Right cardiac atrium (tissue), 5 donors: ENCODE data around the gene SNAP29. TPM values are rescaled to one million over a fixed set of nuclear protein-coding genes. Genes with fewer than 3 reads are reported as not detected.
A peak's percentile ranks its signal among the peaks of the same experiment; 100 is the strongest.

Experiments
- ATAC-seq, 2 donors: fragments of 200-7000 bp; cut with Tn5 transposase; one replicate each; pipeline versions ENCODE4 v1.8.0 to v1.9.1; 2020; ENCODE audit warnings: moderate library complexity in 2 of 2, mild to moderate bottlenecking in 1 of 2
- DNase-seq, 3 donors: peaks; one replicate each; pipeline ENCODE4 v3.0.0-alpha.2; 2020
- H3K27ac ChIP-seq: one replicate; pipeline ENCODE4 v1.5.1; 2013; ENCODE audit warnings: mild to moderate bottlenecking, low read length, control low read depth, moderate library complexity
- H3K27me3 ChIP-seq: one replicate; pipeline ENCODE4 v1.6.1; 2013; ENCODE audit not compliant: control insufficient read depth, insufficient read depth
- H3K4me1 ChIP-seq: one replicate; pipeline ENCODE4 v1.6.1; 2013; ENCODE audit warnings: low read length; ENCODE audit not compliant: control insufficient read depth, insufficient read depth
- H3K4me3 ChIP-seq: one replicate; pipeline ENCODE4 v1.5.1; 2013; ENCODE audit warnings: low read length, control low read depth
- H3K9me3 ChIP-seq: one replicate; pipeline ENCODE4 v1.6.1; 2013; ENCODE audit warnings: low read length; ENCODE audit not compliant: control insufficient read depth
- WGBS: extraction: QIAGEN DNeasy Blood & Tissue Kit; methylation state at CpG from one replicate; pipeline ENCODE4 v1.1.7; 2013; 5-methylcytosine and 5-hydroxymethylcytosine counted together
- intact Hi-C, 4 donors: fragments of 100-400 bp; cut with DNase I; formaldehyde crosslinking; loops; one replicate each; pipeline versions ENCODE4 v1.11.0 to v1.14.0; 2022 to 2023
- polyA plus RNA-seq: library from polyadenylated mRNA; stranded (reverse); fragments of 200-250 nt; gene quantifications from one replicate; pipeline ENCODE4 v1.2.3, GENCODE V29; 2013
- total RNA-seq, 4 donors: library from RNA; stranded (reverse); fragmentation: NEBNext Ultra II Directional; extraction: Animal tissue kit (Norgen Biotek cat#: 25700); gene quantifications; one replicate each; pipeline ENCODE4 v1.2.1, GENCODE V29; 2021
- donor health status: healthy with polysubstance abuse.
- donor health status: DM: no; HTN: yes; CAD: no.
- donor health status: DM: no; HTN: no; CAD: no.
- donor health status: DM: no; HTN: yes; CAD: no; lungs with severe emphysema.
- donor health status: DM: yes; HTN: yes; CAD: no.

Gene SNAP29
- total and polyA plus RNA-seq, 5 donors, result 18.8 to 27.8 (median 26.1) TPM

DNA sequence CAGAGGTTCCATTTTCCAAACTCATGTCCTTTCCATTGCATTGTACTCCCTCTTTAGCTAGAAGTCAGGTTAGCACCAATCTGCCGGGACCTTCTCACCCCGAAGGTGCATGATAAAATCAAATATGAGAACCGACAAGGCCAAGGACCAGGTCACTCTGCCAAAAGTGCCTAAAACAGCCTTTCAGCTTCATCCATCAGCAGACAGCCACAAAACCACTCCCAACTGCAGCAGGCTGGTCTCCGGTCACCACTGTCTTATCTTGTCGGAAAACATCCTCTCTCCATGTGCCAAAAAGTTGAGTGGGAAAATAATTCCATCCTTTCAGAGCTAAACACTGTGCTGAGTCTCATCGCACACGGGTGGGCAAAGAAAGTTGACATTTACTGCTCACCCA is 1.6 kb upstream of the SNAP29 start:
- Histone ChIP-seq H3K9me3 (no peaks in the 10 kb centered on the region), H3K27me3 (no peaks in the 10 kb centered on the region), H3K27ac (peak overlapping the region; percentile 58), H3K4me3 (peak overlapping the region; percentile 65), H3K4me1 (peaks cover 10% of the 10 kb centered on the region)
- no peak for DNase-seq
- ATAC-seq, result no peak
- intact Hi-C loops, result no loop called here
- WGBS, result 18% methylated on average over 7 of the region's 7 CpGs

DNA sequence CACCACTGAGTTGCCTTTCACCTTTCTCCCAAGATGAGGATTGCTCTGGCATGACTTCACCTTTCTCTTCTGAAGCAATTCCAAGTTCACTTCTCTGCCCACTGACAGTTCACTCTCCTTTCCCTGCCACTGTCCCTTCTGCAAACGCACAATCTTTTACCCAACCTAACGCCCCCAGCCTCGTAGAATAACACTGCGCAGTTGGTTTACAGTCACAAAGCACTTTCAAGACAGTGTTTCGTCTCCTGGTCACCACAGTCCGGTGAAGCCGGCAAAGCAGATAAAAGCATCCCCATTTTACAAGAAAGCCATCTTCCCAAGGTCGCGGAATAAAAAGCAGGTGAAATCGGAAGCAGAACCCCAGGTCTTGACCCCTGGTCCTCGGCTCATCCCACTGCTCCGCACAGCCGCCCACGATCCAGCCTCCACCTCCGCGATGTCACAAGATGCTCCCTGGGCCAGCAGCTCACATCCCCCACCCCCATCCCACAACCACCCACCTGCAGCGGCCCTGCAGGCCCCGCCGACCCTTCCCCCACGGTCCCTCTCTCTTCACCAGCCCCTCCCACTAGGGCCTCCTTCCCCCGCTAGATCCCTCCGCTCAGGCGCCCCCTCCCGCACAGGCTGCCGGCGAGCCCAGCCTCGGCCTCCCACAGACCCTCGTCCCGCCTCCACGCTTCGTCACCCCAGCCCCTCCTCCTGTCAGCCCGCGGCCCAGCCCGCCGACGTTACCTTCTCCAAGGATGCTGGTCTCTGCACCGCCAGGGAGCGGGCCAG is 781 bp upstream of the SNAP29 start:
- Histone ChIP-seq H3K27ac (peak overlapping the region; percentile 73), H3K9me3 (no peaks in the 10 kb centered on the region), H3K4me1 (peaks cover 9% of the 10 kb centered on the region), H3K27me3 (no peaks in the 10 kb centered on the region), H3K4me3 (peak overlapping the region; percentile 65)
- under 1% methylated on average over 38 of the region's 38 CpGs for WGBS
- ATAC-seq (peak; percentile 81 to 85), DNase-seq (peak; percentile 89 to 96 (median 95))
- intact Hi-C loops, result no loop called here

DNA sequence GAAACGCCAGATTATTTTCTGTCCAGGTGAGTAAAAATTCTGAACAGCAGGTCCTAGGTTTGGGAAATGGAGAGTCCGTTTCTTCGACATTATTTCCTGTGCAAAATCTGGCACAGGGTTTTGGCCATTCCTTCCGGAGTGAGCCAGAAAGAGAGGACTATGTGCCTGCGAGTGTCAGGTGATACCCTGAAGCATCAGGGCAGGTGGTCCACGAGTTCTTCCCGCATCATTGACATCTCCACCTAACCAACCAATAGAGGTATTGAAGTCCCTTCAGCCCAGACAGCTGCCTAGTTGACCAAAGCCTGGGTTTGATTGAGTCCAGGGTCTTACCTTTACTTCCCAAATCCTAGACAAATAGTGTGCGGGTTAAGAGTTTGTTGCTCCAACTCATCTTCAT is 808 bp downstream of the SNAP29 start:
- 41% methylated on average over 8 of the region's 8 CpGs for WGBS
- Histone ChIP-seq H3K27ac (no peak overlapping the region), H3K27me3 (no peaks in the 10 kb centered on the region), H3K4me3 (peak overlapping the region; percentile 59), H3K4me1 (peaks cover 9% of the 10 kb centered on the region), H3K9me3 (no peaks in the 10 kb centered on the region)
- ATAC-seq, result no peak
- DNase-seq, result no peak
- intact Hi-C loops, result loop anchor here in 1 of 4 donors (10.0 kb wide), 1 partner anchor 125 kb away; the partner anchor contains the start of gene LZTR1

DNA sequence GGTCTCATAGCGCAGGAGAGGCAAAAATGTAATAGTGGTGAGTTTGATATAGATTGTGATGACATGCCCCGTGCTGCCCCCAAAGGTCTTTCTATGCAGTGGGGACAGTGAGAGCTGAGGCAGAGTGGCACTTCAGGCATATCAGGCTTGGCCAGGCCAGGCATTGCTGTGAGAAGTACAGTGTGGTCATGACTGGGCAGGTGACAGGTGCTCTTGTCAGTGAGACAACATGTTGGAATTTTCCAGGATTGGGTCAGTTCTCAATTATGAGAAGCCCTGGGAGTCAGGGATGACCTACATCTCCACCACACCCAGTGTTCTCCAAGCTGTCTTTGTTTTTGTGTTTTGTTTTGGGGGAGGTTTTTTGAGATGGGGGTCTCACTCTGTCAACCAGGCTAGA is 3.7 kb downstream of the SNAP29 start:
- intact Hi-C loops, result loop anchor here in 1 of 4 donors (10.0 kb wide), 1 partner anchor 122 kb away; the partner anchor contains the start of gene LZTR1
- WGBS, result 95% methylated on average over 2 of the region's 2 CpGs
- DNase-seq (no peak), ATAC-seq (no peak)
- peaks cover 8% of the 10 kb centered on the region for H3K4me1 ChIP-seq
- no peaks in the 10 kb centered on the region for H3K27me3 ChIP-seq
- no peak overlapping the region for H3K27ac ChIP-seq
- no peaks in the 10 kb centered on the region for H3K9me3 ChIP-seq
- H3K4me3 ChIP-seq, result no peak overlapping the region

DNA sequence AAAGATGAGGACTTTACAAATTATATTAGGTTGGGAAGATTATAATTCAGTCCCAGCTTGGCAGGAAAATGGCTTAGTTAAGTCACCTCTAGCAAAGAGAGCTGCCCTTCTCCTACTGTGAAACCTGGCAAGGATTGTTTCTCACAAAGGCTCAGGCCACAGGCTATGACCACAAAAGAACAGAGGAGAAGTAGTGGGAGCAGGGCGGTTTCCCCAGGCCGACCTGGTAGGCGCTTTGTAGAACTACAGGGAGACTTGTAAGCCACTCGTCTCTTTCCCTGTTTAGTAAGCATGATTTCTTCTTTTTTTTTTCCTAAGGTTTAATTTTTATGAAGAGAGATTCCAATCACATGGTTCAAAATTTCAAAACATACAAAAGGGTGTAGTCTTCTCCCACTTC is 4.6 kb downstream of the SNAP29 start:
- no peaks in the 10 kb centered on the region for H3K9me3 ChIP-seq
- H3K4me1 ChIP-seq, result peaks cover 11% of the 10 kb centered on the region
- no peak overlapping the region for H3K27ac ChIP-seq
- intact Hi-C loops, result loop anchor here in 1 of 4 donors (10.0 kb wide), 1 partner anchor 121 kb away; the partner anchor contains the start of gene LZTR1
- no peaks in the 10 kb centered on the region for H3K27me3 ChIP-seq
- ATAC-seq (no peak), DNase-seq (no peak)
- H3K4me3 ChIP-seq, result no peak overlapping the region
- WGBS, result 78% methylated on average over 4 of the region's 4 CpGs

DNA sequence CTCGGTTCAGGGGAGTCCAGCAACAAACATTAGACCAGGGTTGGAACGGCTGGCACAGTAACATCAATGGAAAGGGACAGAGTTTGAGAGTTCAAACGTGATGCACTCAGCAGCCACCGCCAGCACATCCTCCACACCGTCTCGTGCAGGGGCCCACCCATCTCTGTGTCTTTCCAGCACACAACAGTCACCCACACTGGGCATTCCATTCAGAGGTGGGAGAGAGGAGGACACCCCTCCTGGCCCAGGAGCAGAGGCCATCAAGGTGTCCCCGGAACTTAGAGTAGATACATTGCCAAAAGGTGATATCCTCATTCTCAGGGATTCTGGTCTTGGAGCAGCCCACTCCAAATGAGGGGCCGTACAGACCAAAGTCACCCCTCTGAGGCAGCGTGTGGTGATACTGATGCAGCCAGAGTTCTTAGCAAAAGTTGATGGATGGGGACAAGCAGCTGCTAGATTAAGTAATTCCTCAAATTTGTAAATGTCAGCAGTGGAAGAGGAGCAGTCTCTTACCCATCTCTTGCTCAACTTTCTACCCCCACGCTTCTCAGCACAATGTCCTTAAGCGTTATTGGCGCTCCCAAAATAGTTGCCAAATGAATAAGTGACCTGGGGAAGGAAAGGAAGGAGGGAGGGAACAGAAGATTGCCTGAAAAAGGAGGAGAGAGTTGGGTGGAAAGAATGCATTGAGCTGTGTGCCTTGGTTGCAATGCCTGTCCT is 5.5 kb downstream of the SNAP29 start:
- Histone ChIP-seq H3K27ac (no peak overlapping the region), H3K27me3 (no peaks in the 10 kb centered on the region), H3K4me3 (no peak overlapping the region), H3K9me3 (no peaks in the 10 kb centered on the region), H3K4me1 (peaks cover 11% of the 10 kb centered on the region)
- ATAC-seq (no peak), DNase-seq (no peak)
- 85% methylated on average over 12 of the region's 12 CpGs for WGBS
- intact Hi-C loops, result loop anchor here in 1 of 4 donors (10.0 kb wide), 1 partner anchor 120 kb away; the partner anchor contains the start of gene LZTR1

DNA sequence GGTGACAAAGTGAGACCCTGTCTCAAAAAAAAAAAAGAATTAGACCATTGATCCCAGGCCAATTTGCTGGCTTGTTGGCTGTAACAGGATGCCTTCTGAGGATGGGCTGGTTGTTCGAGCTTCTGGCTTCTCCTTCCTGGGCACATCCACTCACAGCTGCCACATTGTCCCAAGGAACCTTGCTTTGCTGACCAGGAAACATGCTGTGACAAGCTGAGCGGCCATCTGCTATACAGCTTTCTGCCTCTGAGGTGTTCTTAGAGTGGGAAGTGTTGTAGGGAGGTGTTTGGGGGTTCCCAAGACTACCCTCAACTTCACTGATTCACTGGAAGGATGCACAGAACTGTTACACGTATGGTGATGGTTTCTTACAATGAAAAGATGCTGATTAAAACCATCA is 6.5 kb downstream of the SNAP29 start:
- DNase-seq (no peak), ATAC-seq (no peak)
- WGBS, result 87% methylated on average over 3 of the region's 3 CpGs
- Histone ChIP-seq H3K9me3 (no peaks in the 10 kb centered on the region), H3K27me3 (no peaks in the 10 kb centered on the region), H3K27ac (no peak overlapping the region), H3K4me1 (peaks cover 9% of the 10 kb centered on the region), H3K4me3 (no peak overlapping the region)
- intact Hi-C loops, result loop anchor here in 1 of 4 donors (10.0 kb wide), 1 partner anchor 119 kb away; the partner anchor contains the start of gene LZTR1

DNA sequence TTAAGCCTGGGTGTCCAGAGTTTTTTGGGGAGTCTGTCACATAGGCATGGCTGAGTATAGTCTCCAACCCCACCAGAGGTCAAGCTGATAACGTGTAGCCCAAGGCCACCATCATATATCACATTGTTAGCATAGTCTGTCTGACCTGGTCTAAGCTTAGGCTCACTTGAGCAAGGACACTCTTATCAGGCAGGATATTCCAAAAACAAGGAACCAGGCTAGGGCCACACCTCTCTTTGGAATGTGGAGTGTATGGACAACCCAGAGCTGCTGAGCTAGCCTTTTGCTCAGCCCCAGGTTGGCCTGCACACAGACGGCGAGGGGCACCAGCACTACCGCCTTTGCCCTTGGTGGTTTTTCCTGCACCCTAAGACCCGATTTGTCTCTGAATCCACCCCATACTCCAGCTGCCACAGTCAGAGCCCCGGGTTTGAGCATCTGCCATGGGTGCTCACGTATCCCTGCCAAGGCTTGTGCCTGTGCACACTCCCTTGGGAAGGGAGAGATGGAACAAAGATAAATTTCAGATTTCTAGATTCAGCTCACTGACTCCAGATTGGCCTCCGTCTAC is 7.2 kb downstream of the SNAP29 start:
- Histone ChIP-seq H3K9me3 (no peaks in the 10 kb centered on the region), H3K4me1 (peaks cover 9% of the 10 kb centered on the region), H3K4me3 (no peak overlapping the region), H3K27ac (peak overlapping the region; percentile 19), H3K27me3 (no peaks in the 10 kb centered on the region)
- 88% methylated on average over 8 of the region's 8 CpGs for WGBS
- DNase-seq (no peak), ATAC-seq (peak in 1 of 2 donors; percentile 45)
- intact Hi-C loops, result loop anchor here in 1 of 4 donors (10.0 kb wide), 1 partner anchor 119 kb away; the partner anchor contains the start of gene LZTR1

DNA sequence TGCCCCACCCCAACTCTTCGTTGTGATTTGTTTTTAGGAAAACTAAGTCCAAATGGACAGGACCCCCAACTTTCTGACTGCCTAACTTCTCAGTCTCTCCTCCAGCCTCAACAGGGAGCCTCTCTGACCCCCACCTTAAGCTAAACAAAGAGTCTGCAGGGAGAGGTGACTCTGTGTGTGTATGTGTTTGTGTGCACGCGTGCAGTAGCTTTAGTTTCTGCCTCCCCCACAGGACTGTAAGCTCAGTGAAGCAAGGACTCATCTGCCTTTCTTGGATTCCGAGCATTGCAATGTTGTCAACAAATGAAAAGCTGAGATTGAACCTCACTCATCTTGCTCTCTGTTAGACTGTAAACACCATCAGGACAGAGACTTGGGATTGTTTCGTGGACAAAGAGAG is 7.9 kb downstream of the SNAP29 start:
- H3K9me3 ChIP-seq, result no peaks in the 10 kb centered on the region

DNA sequence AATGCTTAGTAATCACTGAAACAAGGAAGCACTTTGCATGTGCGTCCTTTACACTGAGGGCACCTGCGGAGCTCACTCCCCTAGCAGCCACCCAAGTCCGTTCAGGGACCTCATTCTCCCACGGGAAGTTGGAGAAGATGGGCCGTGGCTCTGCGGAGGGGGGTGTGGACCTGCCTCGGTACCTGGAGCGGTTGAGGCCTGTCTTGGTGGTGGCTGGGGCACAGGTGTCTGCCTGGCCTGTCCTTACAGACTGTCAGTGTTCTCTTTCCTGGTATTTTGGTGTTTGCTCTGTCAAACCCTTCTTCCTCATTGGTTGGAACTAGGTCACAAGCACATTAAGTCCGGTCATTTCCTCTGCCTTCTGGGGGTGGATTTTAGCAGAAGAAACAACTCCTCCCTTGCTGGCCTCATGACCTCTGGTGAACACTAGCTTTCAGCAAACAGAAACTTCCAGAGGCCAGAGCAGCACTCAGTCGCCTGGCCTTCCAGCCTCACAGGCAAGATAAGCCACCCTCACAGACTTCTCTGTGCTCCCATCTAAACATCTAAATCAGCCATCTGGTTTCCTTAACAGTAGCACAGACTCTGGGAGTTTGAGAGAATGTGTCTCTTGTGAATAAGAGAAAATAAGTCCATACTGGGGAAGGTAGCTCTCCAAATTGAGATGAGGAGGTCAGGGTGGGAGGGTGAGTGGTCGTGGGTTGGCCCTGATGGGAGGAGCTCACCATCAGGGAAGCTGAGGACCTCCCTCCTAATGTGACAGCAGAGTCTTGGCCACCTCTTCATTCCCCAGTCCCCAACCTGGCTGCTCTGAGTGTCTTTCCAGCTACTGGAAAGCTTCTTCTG is 8.6 kb downstream of the SNAP29 start:
- ATAC-seq (peak; percentile 88 to 95), DNase-seq (peak; percentile 50 to 74 (median 62))
- peaks cover 8% of the 10 kb centered on the region for H3K4me1 ChIP-seq
- 54% methylated on average over 11 of the region's 11 CpGs for WGBS
- no peaks in the 10 kb centered on the region for H3K27me3 ChIP-seq
- no peak overlapping the region for H3K4me3 ChIP-seq
- H3K9me3 ChIP-seq, result no peaks in the 10 kb centered on the region
- peak overlapping the region; percentile 71 for H3K27ac ChIP-seq
- intact Hi-C loops, result loop anchor here in 1 of 4 donors (10.0 kb wide), 1 partner anchor 117 kb away; the partner anchor contains the start of gene LZTR1

More for the DNA sequence above, 7.9 kb downstream of the SNAP29 start:
- intact Hi-C loops, result loop anchor here in 1 of 4 donors (10.0 kb wide), 1 partner anchor 118 kb away; the partner anchor contains the start of gene LZTR1
- DNase-seq (no peak), ATAC-seq (no peak)
- peak overlapping the region; percentile 71 for H3K27ac ChIP-seq
- peaks cover 9% of the 10 kb centered on the region for H3K4me1 ChIP-seq
- H3K4me3 ChIP-seq, result no peak overlapping the region
- H3K27me3 ChIP-seq, result no peaks in the 10 kb centered on the region
- WGBS, result 79% methylated on average over 5 of the region's 5 CpGs
